Measurements from ENCODE around the gene PDLIM1. TPM values are rescaled to one million over a fixed set of nuclear protein-coding genes. Genes with fewer than 3 reads are reported as not detected.

Gene PDLIM1
- total RNA-seq, 1 experiment from 2014 or later, result 115 TPM

GRCh38 chr10:95243318-95243617 lies 47.5 kb downstream of the PDLIM1 start:
- Mint-ChIP-seq H3K36me3 (ENCODE audit: insufficient read depth in 1 of 3, low read depth in 3 of 3) (peaks cover 21 to 54% (median 51%) of the 10 kb centered on the region in 3 experiments), H3K27ac (peak overlapping the region in 2 of 3 experiments; percentile 42 to 83; a peak in 4 of 7 replicates)
- no peak overlapping the region for H4K5ac ChIP-seq (ENCODE audit: insufficient read length, low read depth, low read length)

More at GRCh38 chr10:95243318-95243617, 47.5 kb downstream of the PDLIM1 start:
- Histone ChIP-seq H3K23ac (ENCODE audit: insufficient read length, low read depth, low read length) (no peak overlapping the region), H2AFZ (ENCODE audit: low read length) (no peak overlapping the region), H3K56ac (ENCODE audit: insufficient read length, low read depth, low read length) (no peak overlapping the region), H3K79me2 (ENCODE audit: insufficient read depth, low read length) (no peaks in the 10 kb centered on the region), H3K14ac (ENCODE audit: insufficient read depth, low read length) (no peak overlapping the region), H3T11ph (ENCODE audit: low read length) (no peak overlapping the region), H3K23me2 (ENCODE audit: insufficient read length, low read depth, low read length, poor library complexity, severe bottlenecking) (no peaks in the 10 kb centered on the region), H4K91ac (ENCODE audit: insufficient read length, low read depth, low read length) (no peak overlapping the region), H3K4me2 (ENCODE audit: insufficient read depth, insufficient read length, low read length) (no peak overlapping the region), H2BK5ac (ENCODE audit: insufficient read length, low read length) (no peak overlapping the region), H3K27ac (ENCODE audit: insufficient read length, low read depth, low read length) (no peak overlapping the region), H2BK12ac (ENCODE audit: insufficient read length, low read depth, low read length) (no peak overlapping the region), H4K8ac (replicated peaks; ENCODE audit: insufficient read length, low read depth, low read length) (no peak overlapping the region), H3K79me1 (ENCODE audit: insufficient read depth, low read depth, low read length, poor library complexity, severe bottlenecking) (no peaks in the 10 kb centered on the region), H3K27me3 (ENCODE audit: insufficient read depth, low read length) (no peaks in the 10 kb centered on the region), H2BK20ac (ENCODE audit: low read depth, low read length, poor library complexity, severe bottlenecking) (no peak overlapping the region), H3K18ac (ENCODE audit: insufficient read length, low read depth, low read length) (no peak overlapping the region), H2BK120ac (ENCODE audit: low read depth, low read length, poor library complexity, severe bottlenecking) (no peak overlapping the region), H2AK5ac (ENCODE audit: insufficient read length, low read length) (no peak overlapping the region), H2BK15ac (ENCODE audit: low read depth, low read length) (no peak overlapping the region), H4K20me1 (ENCODE audit: control insufficient read depth, insufficient read depth, insufficient read length) (no peaks in the 10 kb centered on the region), H3K9me3 (ENCODE audit: control insufficient read depth, low read depth, low read length) (no peaks in the 10 kb centered on the region), H3K4me1 (ENCODE audit: insufficient read depth, low read length) (peaks cover 2% of the 10 kb centered on the region; the same call in 1 of the 2 replicates), H3K9ac (ENCODE audit: extremely low read depth, insufficient read length, low read length) (no peak overlapping the region), H3K4ac (ENCODE audit: low read depth, low read length) (no peak overlapping the region)
- Mint-ChIP-seq H3K4me3 (no peak overlapping the region), H3K27me3 (ENCODE audit: low read depth) (no peaks in the 10 kb centered on the region), H3K4me1 (peaks cover 16 to 24% of the 10 kb centered on the region in 2 experiments), H3K9me3 (peaks cover 8 to 9% of the 10 kb centered on the region in 2 experiments)
- peak; percentile 14; the same call in 1 of the 3 replicates for TF ChIP-seq CTCF (conservative IDR thresholded peaks at IDR 0.05)
- no CpG with 5 or more reads among the region's 3 CpGs for WGBS (ENCODE audit: extremely low coverage, insufficient read length, low lambda C conversion rate)
- no peak for DNase-seq
